HG03439 (cell line): ENCODE data around the gene TGFB1.

ENCODE experiments used
- ATAC-seq: cut with Tn5 transposase; IDR thresholded peaks from one replicate; pipeline ENCODE4 v1.9.1; 2021; ENCODE audit warnings: mild to moderate bottlenecking, moderate library complexity; ENCODE audit not compliant: unreplicated experiment

TGFB1 gene

DNA sequence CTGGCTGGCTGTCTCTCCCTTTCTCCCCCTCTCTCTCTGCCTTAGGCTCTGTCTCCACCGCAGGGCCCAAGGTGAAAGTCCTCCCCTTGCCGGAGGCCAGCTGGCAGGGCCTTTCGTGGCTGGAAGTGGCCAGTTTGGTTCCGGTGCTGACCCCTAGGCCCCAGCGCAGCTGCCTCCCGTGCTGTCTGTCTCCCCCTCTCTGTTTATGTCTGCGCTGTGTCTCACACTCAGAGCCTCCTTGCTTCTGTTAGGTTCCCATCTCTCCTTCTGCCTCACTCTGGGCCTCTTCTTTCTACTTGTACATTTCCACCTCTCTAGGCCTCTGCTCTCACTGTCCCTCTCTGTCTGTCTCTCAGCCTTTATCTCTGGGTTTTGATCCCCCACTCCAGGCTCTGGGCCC is 30.7 kb downstream of the TGFB1 start:
- no peak for ATAC-seq

- no peak for ATAC-seq
Measured at GRCh38 chr19:41322451-41322850, 31.3 kb downstream of the TGFB1 start.

GRCh38 chr19:41321600-41322270 is 32.0 kb downstream of the TGFB1 start:
- ATAC-seq: no peak

DNA sequence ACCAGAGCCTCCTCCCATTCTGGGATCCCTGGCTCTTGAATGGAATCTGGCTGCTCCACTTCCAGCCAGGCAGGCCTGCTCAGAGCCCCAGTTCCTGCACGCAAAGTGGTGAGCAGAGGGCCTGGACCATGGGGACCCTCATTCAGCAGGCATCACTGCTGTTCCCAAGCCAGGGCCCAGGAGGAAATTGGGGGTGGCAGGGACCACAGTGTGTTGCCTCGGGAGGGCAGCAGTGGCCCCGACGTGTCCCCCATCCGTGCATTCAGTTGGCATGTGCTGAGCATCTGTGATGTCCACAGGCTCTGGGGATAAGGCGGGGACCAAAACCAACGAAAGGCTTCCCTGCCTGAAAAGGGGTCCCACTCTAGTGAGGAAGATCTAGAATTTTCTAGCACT is 32.5 kb downstream of the TGFB1 start:
- no peak for ATAC-seq

DNA sequence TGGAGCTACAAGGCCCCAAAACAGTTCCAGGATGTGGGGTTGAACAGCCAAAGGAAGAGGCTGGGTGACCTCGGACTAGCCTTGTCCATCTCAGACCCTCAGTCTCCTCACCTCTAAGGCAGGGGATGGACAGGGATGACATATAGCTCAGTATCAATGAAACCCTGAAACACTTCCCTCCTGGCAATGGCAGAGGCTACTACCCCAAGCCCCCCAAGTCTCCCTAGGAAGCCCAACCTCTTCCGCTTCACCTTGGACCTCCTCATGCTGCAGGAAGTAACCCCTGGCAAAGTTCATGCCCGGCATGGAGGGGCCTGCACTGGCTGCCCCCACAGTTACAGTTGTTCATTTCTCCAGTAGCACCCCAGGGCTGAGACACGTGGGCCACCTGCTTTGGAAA is 33.2 kb downstream of the TGFB1 start:
- ATAC-seq: no peak

- ATAC-seq: no peak
Measured at GRCh38 chr19:41320185-41320518, 33.6 kb downstream of the TGFB1 start.

DNA sequence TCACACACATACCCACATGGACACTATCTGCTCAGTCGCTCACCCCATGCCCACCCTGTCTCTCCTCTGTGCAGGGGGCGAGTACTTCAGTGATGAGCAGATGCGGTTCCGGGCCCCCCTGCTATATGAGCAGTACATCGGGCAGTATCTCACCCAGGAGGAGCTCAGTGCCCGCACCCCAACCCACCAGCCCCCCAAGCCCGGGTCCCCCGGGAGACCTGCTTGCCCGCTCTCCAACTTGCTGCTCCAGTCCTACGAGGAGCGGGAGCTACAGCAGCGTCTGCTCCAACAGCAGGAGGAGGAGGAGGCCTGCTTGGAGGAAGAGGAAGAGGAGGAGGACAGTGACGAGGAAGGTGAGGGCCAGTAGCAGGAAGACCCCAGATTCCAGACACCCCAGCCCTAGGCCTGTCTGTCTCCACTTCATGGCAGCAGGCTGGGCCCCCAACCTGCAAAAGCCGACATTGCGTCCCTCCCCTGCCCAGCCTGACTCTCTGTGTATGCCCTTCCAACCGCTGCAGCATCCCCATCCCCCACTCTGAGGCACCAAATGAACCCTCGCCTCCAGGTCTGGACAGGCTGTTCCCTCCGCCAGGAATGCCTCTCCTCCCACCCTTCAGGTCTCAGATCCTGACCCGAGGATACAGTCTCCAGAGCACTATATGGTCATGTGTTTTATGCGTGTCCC is 34.1 kb downstream of the TGFB1 start:
- no peak for ATAC-seq

GRCh38 chr19:41318696-41319499 is 34.8 kb downstream of the TGFB1 start:
- ATAC-seq: no peak

DNA sequence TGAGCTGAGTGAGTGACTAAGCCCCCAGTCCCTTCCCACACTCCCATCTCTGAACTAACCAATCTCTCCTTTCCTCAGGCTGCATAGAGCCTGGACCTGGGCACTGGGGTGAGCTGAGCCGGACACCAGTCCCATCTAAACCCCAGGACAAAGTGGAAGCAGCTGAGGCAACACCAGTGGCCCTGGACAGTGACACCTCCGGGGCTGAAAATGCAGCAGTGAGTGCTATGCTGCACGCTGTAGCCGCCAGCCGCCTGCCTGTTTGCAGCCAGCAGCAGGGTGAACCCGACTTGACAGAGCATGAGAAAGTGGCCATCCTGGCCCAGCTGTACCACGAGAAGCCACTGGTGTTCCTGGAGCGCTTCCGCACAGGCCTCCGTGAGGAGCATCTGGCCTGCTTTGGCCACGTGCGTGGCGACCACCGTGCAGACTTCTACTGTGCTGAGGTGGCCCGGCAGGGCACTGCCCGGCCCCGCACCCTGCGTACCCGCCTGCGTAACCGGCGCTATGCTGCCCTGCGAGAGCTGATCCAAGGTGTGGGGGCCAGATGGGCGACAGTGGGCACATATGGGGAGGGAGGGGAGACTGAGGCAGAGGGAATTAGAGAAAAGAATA is 37.3 kb downstream of the TGFB1 start:
- no peak for ATAC-seq

GRCh38 chr19:41311613-41312012 is 42.1 kb downstream of the TGFB1 start:
- ATAC-seq: no peak

DNA sequence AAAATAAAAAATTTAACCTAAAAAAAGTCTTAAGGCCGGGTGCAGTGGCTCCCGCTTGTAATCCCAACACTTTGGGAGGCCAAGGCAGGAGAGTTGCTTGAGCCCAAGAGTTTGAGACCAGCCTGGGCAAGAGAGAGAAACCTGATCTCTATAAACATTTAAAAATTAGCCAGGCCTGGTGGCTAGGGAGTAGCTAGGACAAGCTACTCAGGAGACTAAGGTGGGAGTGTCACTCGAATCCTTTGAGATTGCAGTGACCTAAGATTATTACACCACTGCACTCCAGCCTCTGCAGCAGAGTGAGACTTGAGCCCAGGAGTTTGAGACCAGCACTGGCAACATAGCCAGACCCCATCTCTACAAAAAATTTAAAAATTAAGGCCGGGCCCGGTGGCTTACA is 42.6 kb downstream of the TGFB1 start:
- ATAC-seq: no peak

DNA sequence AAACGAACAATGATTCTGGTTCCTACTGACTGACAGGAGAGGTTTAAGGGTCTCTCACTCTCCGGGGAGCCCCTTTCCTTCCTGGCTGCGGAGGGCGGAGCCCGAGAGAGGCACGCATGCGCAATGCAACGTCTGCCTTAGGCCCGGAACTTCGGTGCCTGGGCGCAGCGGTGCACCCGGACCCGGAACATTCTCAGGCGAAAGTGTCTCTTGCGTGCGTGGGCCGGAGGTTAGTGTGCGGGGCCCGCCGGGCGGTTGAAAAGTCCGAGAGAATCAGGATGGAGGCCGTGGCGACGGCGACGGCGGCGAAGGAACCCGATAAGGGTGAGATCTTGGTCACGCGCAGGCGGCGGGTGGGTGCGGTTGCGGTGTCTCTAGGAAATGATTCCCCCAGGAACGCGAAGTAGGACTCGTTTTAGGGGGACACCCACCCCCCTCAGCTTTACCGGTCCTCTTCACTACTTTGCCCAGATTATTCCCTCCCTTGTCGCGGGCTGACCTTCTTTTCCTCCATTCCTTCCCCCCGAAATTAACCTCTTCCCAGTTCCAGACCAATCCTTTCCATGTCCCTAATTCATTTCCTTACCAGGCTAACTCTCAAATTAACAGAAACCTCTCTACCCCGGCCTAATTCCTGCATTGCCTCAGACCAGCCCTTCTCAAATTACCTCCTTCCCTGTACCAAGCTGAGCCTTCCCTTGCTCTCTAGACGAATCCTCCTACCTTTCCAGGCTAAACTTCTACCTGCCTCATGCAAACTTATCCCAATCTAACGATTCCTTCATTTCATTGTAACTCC is 43.5 kb downstream of the TGFB1 start, which contains the start of gene CCDC97:
CCDC97 (plus strand) TSS at position 140 of the 799 bp plus-strand sequence; CDS start at position 279, 139 bp downstream.
- peak; percentile 60 for ATAC-seq

GRCh38 chr19:41309180-41310032 is 44.3 kb downstream of the TGFB1 start:
- ATAC-seq: peak; percentile 3

- ATAC-seq: peak; percentile 43
Measured at GRCh38 chr19:41308450-41309179, 45.1 kb downstream of the TGFB1 start.

- no peak for ATAC-seq
Measured at GRCh38 chr19:41307954-41308449, 45.7 kb downstream of the TGFB1 start.

DNA sequence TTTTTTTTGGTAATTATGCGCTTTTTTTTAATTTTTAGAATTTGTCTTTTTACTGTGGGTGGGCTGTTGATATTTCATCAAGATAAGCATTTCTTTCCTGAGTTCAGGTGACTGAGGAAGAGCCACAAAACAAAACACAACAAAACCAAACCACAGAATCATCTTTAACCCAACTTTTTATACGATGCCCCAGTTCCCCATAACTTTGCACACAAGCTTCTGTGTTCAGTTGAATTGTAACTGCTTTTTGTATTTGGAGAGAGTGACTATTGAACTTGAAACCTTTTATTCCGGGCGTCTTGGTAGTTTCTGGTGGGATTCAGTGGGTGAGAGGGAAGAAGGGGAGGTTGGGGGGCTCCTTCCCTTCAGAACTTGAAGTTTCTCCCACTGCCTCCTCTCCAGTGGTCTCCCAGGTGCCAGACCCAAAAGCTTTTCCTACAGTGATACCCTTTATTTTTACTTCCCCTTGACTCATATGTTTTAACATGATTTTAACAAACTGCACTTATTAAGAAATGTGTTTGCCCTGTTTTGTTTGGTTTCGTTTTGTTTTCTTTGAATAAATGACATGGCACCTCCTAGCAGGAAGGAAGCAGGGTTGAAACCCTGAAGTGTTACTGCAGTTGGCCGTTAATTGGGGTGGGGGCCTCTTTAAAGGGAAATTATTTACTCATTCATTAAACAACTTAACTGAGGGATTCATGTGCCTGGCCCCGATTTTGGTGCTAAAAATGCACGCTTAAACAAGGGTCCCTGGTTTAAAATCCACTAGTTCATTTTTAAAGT is 46.4 kb downstream of the TGFB1 start:
- no peak for ATAC-seq

DNA sequence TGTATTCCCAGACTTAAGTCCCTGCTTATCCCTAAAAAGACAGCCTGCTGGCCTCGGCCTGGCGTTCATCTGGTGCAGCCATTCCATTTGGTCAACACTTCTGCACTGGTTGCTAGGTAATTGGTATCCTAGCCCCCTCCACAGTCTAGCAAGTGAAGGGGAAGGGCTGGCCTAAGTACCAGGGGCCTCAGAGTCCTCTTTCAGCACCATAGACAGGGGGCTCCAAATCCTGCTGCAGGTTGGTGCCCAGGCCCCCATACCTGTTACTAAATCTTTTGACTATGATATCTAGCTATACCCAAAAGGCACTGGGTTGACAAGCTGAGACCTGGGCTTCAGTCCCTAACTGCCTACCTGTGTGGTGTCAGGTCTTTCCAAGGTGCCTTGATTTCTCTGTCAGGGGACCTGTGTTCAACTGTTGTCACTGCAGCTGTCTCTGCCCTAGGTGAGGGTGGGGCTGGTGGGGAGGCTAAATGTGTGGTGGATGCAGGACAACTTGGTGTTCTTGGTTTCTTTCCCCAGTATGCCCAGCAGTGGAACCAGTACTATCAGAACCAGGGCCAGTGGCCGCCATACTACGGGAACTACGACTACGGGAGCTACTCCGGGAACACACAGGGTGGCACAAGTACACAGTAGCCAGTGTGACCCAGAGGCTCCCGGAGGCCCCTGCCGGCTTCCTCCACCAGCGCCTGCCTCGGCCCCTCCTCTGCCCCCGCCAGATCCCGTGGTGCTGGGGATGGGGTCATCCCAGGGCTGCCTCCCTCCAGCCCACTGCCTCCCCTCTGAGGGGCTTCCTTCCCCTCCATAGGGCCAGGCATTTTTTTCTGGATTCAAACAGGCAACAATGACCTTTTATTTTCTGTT is 47.6 kb downstream of the TGFB1 start:
- ATAC-seq: no peak
